ENCODE results near the gene IL32. TPM values are rescaled to one million over a fixed set of nuclear protein-coding genes. Genes with fewer than 3 reads are reported as not detected.
"Not testable (repeated sequence)": the region's sequence is repeated elsewhere in the genome, so short reads cannot be mapped to it uniquely, and the experiment has no call there.

IL32 gene
- total RNA-seq, 2 experiments from 2014 or later, result 2,504 to 2,532 TPM

- no peaks in the 10 kb centered on the region for H3K9me3 Mint-ChIP-seq
- peaks cover 62% of the 10 kb centered on the region for H3K4me1 Mint-ChIP-seq (ENCODE audit: low read depth)
- peaks cover 4% of the 10 kb centered on the region for H3K27me3 Mint-ChIP-seq
- intact Hi-C loops (cut with micrococcal nuclease), result no loop called here
- no peak for DNase-seq
- ChIA-PET CTCF (interaction anchor here (0.7 to 12.3 kb wide), 9 partner anchors 14 to 393 kb away, joined by 3 to 270 read pairs (median 4); partner anchors contain the start of gene ZNF213), POLR2A (interaction anchor here (1.9 to 6.1 kb wide), 2 partner anchors 13 to 25 kb away, joined by 4 to 89 read pairs; no protein-coding TSS in a partner anchor)
- H3K27ac Mint-ChIP-seq, result peak overlapping the region; percentile 100
- H3K36me3 Mint-ChIP-seq, result peaks cover 34% of the 10 kb centered on the region
- peak overlapping the region; percentile 99 for H3K4me3 Mint-ChIP-seq
Measured at GRCh38 chr16:3063625-3064386, 1.6 kb upstream of the IL32 start.

- POLR2A ChIA-PET, result interaction anchor here (0.5 to 6.1 kb wide), 10 partner anchors 10 to 377 kb away, joined by 3 to 89 read pairs (median 4); partner anchors contain the start of genes NAA60, ZNF213, ZNF597 and ZSCAN10
- CTCF ChIA-PET, result interaction anchor here (0.9 to 12.3 kb wide), 10 partner anchors 9 to 108 kb away, joined by 3 to 270 read pairs (median 6); no protein-coding TSS in a partner anchor
- peak; percentile 19 for DNase-seq
- peaks cover 4% of the 10 kb centered on the region for H3K27me3 Mint-ChIP-seq
- H3K4me3 Mint-ChIP-seq, result peak overlapping the region; percentile 99
- intact Hi-C loops (cut with micrococcal nuclease), result loop anchor here (1.0 kb wide), 1 partner anchor 9 kb away; no protein-coding TSS in a partner anchor
- no peaks in the 10 kb centered on the region for H3K9me3 Mint-ChIP-seq
- peak overlapping the region; percentile 100 for H3K27ac Mint-ChIP-seq
- peaks cover 67% of the 10 kb centered on the region for H3K4me1 Mint-ChIP-seq (ENCODE audit: low read depth)
- peaks cover 48% of the 10 kb centered on the region for H3K36me3 Mint-ChIP-seq
Measured at GRCh38 chr16:3065742-3066439, 451 bp downstream of the IL32 start.

- Mint-ChIP-seq H3K4me1 (ENCODE audit: low read depth) (peaks cover 70% of the 10 kb centered on the region), H3K27ac (peak overlapping the region; percentile 100), H3K36me3 (peaks cover 48% of the 10 kb centered on the region), H3K9me3 (no peaks in the 10 kb centered on the region), H3K4me3 (peak overlapping the region; percentile 99), H3K27me3 (peaks cover 4% of the 10 kb centered on the region)
- CTCF ChIA-PET, result interaction anchor here (1.2 to 12.3 kb wide), 5 partner anchors 9 to 62 kb away, joined by 5 to 270 read pairs (median 7); no protein-coding TSS in a partner anchor
- intact Hi-C loops (cut with micrococcal nuclease), result no loop called here
- no peak for DNase-seq
- POLR2A ChIA-PET, result interaction anchor here (1.0 to 6.1 kb wide), 5 partner anchors 10 to 68 kb away, joined by 3 to 89 read pairs (median 10); partner anchors contain the start of gene ZNF213
Measured at GRCh38 chr16:3066440-3066748, 954 bp downstream of the IL32 start.

GRCh38 chr16:3068487-3068886 lies 3.0 kb downstream of the IL32 start:
- ChIA-PET CTCF (no interaction called here), POLR2A (interaction anchor here (1.3 to 6.1 kb wide), 2 partner anchors 8 to 61 kb away, joined by 3 to 89 read pairs; no protein-coding TSS in a partner anchor)
- peaks cover 48% of the 10 kb centered on the region for H3K36me3 Mint-ChIP-seq
- no peaks in the 10 kb centered on the region for H3K9me3 Mint-ChIP-seq
- peak; percentile 36 for DNase-seq
- peaks cover 70% of the 10 kb centered on the region for H3K4me1 Mint-ChIP-seq (ENCODE audit: low read depth)
- peak overlapping the region; percentile 99 for H3K4me3 Mint-ChIP-seq
- intact Hi-C loops (cut with micrococcal nuclease), result no loop called here
- H3K27me3 Mint-ChIP-seq, result peaks cover 4% of the 10 kb centered on the region
- H3K27ac Mint-ChIP-seq, result peak overlapping the region; percentile 100

GRCh38 chr16:3069146-3069545 lies 3.7 kb downstream of the IL32 start:
- H3K36me3 Mint-ChIP-seq, result peaks cover 48% of the 10 kb centered on the region
- peak overlapping the region; percentile 78 for H3K27ac Mint-ChIP-seq
- DNase-seq, result peak; percentile 17
- peaks cover 71% of the 10 kb centered on the region for H3K4me1 Mint-ChIP-seq (ENCODE audit: low read depth)
- H3K4me3 Mint-ChIP-seq, result peak overlapping the region; percentile 40
- ChIA-PET POLR2A (interaction anchor here (0.8 to 6.1 kb wide), 3 partner anchors 7 to 60 kb away, joined by 3 to 89 read pairs (median 3); no protein-coding TSS in a partner anchor), CTCF (interaction anchor here (0.6 to 0.9 kb wide), 2 partner anchors 21 to 61 kb away, joined by 3 to 4 read pairs; no protein-coding TSS in a partner anchor)
- H3K27me3 Mint-ChIP-seq; intact Hi-C loops (cut with micrococcal nuclease); H3K9me3 Mint-ChIP-seq: not testable (repeated sequence)

GRCh38 chr16:3070608-3071111 lies 5.2 kb downstream of the IL32 start:
- H3K4me3 Mint-ChIP-seq, result peak overlapping the region; percentile 40
- no peaks in the 10 kb centered on the region for H3K9me3 Mint-ChIP-seq
- H3K4me1 Mint-ChIP-seq (ENCODE audit: low read depth), result peaks cover 73% of the 10 kb centered on the region
- DNase-seq, result peak; percentile 54
- peak overlapping the region; percentile 78 for H3K27ac Mint-ChIP-seq
- H3K27me3 Mint-ChIP-seq, result peaks cover 1% of the 10 kb centered on the region
- H3K36me3 Mint-ChIP-seq, result peaks cover 46% of the 10 kb centered on the region
- intact Hi-C loops (cut with micrococcal nuclease), result no loop called here
- ChIA-PET POLR2A (interaction anchor here (0.8 to 1.5 kb wide), 4 partner anchors 10 to 64 kb away, joined by 3 to 6 read pairs (median 4); partner anchors contain the start of gene ZNF213), CTCF (interaction anchor here (1.4 to 2.0 kb wide), 3 partner anchors 11 to 59 kb away, joined by 4 to 8 read pairs (median 7); no protein-coding TSS in a partner anchor)

- ChIA-PET POLR2A (interaction anchor here (1.4 to 1.5 kb wide), 2 partner anchors 9 to 13 kb away, joined by 5 to 6 read pairs; no protein-coding TSS in a partner anchor), CTCF (interaction anchor here (1.4 to 2.0 kb wide), 3 partner anchors 12 to 58 kb away, joined by 4 to 8 read pairs (median 7); no protein-coding TSS in a partner anchor)
- H3K4me1 Mint-ChIP-seq (ENCODE audit: low read depth), result peaks cover 81% of the 10 kb centered on the region
- DNase-seq, result peak; percentile 28
- intact Hi-C loops (cut with micrococcal nuclease), result no loop called here
- peak overlapping the region; percentile 36 for H3K4me3 Mint-ChIP-seq
- H3K36me3 Mint-ChIP-seq, result peaks cover 36% of the 10 kb centered on the region
- H3K27ac Mint-ChIP-seq, result peak overlapping the region; percentile 78
- no peaks in the 10 kb centered on the region for H3K9me3 Mint-ChIP-seq
- H3K27me3 Mint-ChIP-seq, result no peaks in the 10 kb centered on the region
Measured at GRCh38 chr16:3071655-3072054, 6.2 kb downstream of the IL32 start.

GRCh38 chr16:3072148-3072547 lies 6.7 kb downstream of the IL32 start:
- POLR2A ChIA-PET; H3K9me3 Mint-ChIP-seq; H3K27me3 Mint-ChIP-seq; intact Hi-C loops (cut with micrococcal nuclease); CTCF ChIA-PET: not testable (repeated sequence)
- peak; percentile 61 for DNase-seq
- Mint-ChIP-seq H3K27ac (peak overlapping the region; percentile 78), H3K4me1 (ENCODE audit: low read depth) (peaks cover 85% of the 10 kb centered on the region), H3K36me3 (peaks cover 32% of the 10 kb centered on the region), H3K4me3 (peak overlapping the region; percentile 36)

GRCh38 chr16:3072576-3073263 lies 7.3 kb downstream of the IL32 start:
- peak overlapping the region; percentile 99 for H3K27ac Mint-ChIP-seq
- peaks cover 87% of the 10 kb centered on the region for H3K4me1 Mint-ChIP-seq (ENCODE audit: low read depth)
- peaks cover 28% of the 10 kb centered on the region for H3K36me3 Mint-ChIP-seq
- H3K27me3 Mint-ChIP-seq; intact Hi-C loops (cut with micrococcal nuclease); CTCF ChIA-PET; POLR2A ChIA-PET; H3K9me3 Mint-ChIP-seq: not testable (repeated sequence)
- H3K4me3 Mint-ChIP-seq, result peak overlapping the region; percentile 78
- peak; percentile 87 for DNase-seq

GRCh38 chr16:3073448-3073847 lies 8.0 kb downstream of the IL32 start:
- POLR2A ChIA-PET, result no interaction called here
- CTCF ChIA-PET, result no interaction called here
- H3K4me1 Mint-ChIP-seq (ENCODE audit: low read depth), result peaks cover 90% of the 10 kb centered on the region
- peaks cover 26% of the 10 kb centered on the region for H3K36me3 Mint-ChIP-seq
- peaks cover 4% of the 10 kb centered on the region for H3K9me3 Mint-ChIP-seq
- peak overlapping the region; percentile 78 for H3K4me3 Mint-ChIP-seq
- no peaks in the 10 kb centered on the region for H3K27me3 Mint-ChIP-seq
- H3K27ac Mint-ChIP-seq, result peak overlapping the region; percentile 99
- peak; percentile 20 for DNase-seq
- intact Hi-C loops (cut with micrococcal nuclease), result no loop called here
